Ovary (tissue), 9 donors: ENCODE results near the gene SESTD1. TPM values are rescaled to one million over a fixed set of nuclear protein-coding genes. Genes with fewer than 3 reads are reported as not detected.

Source experiments
- DNase-seq, 5 donors: peaks; one replicate each; pipeline ENCODE4 v3.0.0-alpha.2; 2019 to 2020
- H3K27ac ChIP-seq, 2 donors: fragments of 200-600 bp; one replicate each; pipeline versions ENCODE4 v1.5.1 to v1.8.0; 2019 to 2022
- H3K27me3 ChIP-seq: fragments of 200-600 bp; one replicate; pipeline ENCODE4 v1.8.0; 2022
- H3K36me3 ChIP-seq: fragments of 200-600 bp; sonication (generic); one replicate; pipeline ENCODE4 v1.5.1; 2019
- H3K4me1 ChIP-seq: one replicate; pipeline ENCODE4 v1.8.1; 2013; ENCODE audit warnings: mild to moderate bottlenecking, moderate library complexity; ENCODE audit not compliant: insufficient read depth
- H3K4me3 ChIP-seq: fragments of 200-600 bp; sonication (generic); one replicate; pipeline ENCODE4 v1.5.1; 2017
- H3K9me3 ChIP-seq, 2 donors: fragments of 200-600 bp in 1 of 2; sonication (generic) in 1 of 2; one replicate each; pipeline versions ENCODE4 v1.5.1 to v1.8.1; 2013 to 2019; ENCODE audit warnings: mild to moderate bottlenecking in 1 of 2, moderate library complexity in 1 of 2
- CTCF ChIP-seq, 3 donors: fragments of 450-650 bp in 2 of 3; fragments of 200-600 bp in 1 of 3; IDR thresholded peaks; one replicate each; pipeline versions ENCODE4 v1.5.1 to v1.8.0; 2016 to 2022; ENCODE audit warnings: antibody characterized with exemption in 3 of 3, mild to moderate bottlenecking in 1 of 3
- EP300 ChIP-seq: sonication (generic); formaldehyde crosslinking; IDR thresholded peaks from one replicate; pipeline ENCODE4 v1.6.1; 2017; ENCODE audit warnings: antibody characterized with exemption
- POLR2A ChIP-seq: fragments of 450-650 bp; IDR thresholded peaks from one replicate; pipeline ENCODE4 v1.6.1; 2017; ENCODE audit warnings: antibody characterized with exemption, mild to moderate bottlenecking, moderate library complexity
- WGBS, 3 donors: extraction: QIAGEN DNeasy Blood & Tissue Kit in 1 of 3; methylation state at CpG; one replicate each; pipeline versions ENCODE4 v1.1.5 to v1.1.7; 2013 to 2017; 5-methylcytosine and 5-hydroxymethylcytosine counted together
- intact Hi-C, 4 donors: fragments of 100-400 bp; cut with DNase I; formaldehyde crosslinking; loops; one replicate each; pipeline versions ENCODE4 v1.11.0 to v1.15.1; 2022 to 2023
- polyA plus RNA-seq, 2 donors: library from polyadenylated mRNA; stranded (reverse); fragments of 200-250 nt in 1 of 2; fragments of 350-450 nt in 1 of 2; fragmentation: Illumina TruSeq in 1 of 2; extraction: RNeasy Lipid Tissue Mini Kit (QIAGEN cat#74804) in 1 of 2; gene quantifications; one replicate each; pipeline ENCODE4 v1.2.3, GENCODE V29; 2013 to 2014
- total RNA-seq, 7 donors: library from RNA; depleted of rRNA in 2 of 7; stranded (reverse); fragments of >200 nt in 2 of 7; fragmentation: NEBNext Ultra II Directional in 3 of 7; extraction: Animal tissue kit (Norgen Biotek cat#: 25700) in 3 of 7; gene quantifications; one replicate each; pipeline versions ENCODE4 v1.1.0 to v1.2.4, GENCODE V29; 2016 to 2023
- donor health status: DM: no; HTN: no; CAD: no; lungs with moderate emphysema.
- donor health status: DM: no; HTN: no; CAD: no.
- donor health status: Bipolar disorder and iron deficiency.
- donor health status: DM: yes; HTN: yes; CAD: no.
- donor health status: DM: no; HTN: no; CAD: no.
- donor health status: DM: yes; HTN: yes; CAD: no.

The SESTD1 gene
- total and polyA plus RNA-seq, 9 donors, result 6.9 to 54.2 (median 39.3) TPM

- no peaks in the 10 kb centered on the region for H3K4me1 ChIP-seq
- 60 to 66% (median 66%) methylated on average over 5 of the region's 5 CpGs for WGBS, 3 donors
- intact Hi-C loops, result no loop called here
- no peaks in the 10 kb centered on the region for H3K9me3 ChIP-seq
- DNase-seq, result no peak
- no peaks in the 10 kb centered on the region for H3K36me3 ChIP-seq
- TF ChIP-seq POLR2A (no peak), EP300 (no peak), CTCF (IDR thresholded peaks at IDR 0.05) (no peak)
- no peaks in the 10 kb centered on the region for H3K27me3 ChIP-seq
- no peak overlapping the region for H3K27ac ChIP-seq
- no peak overlapping the region for H3K4me3 ChIP-seq
Measured at GRCh38 chr2:179272406-179273192, 8.0 kb upstream of the SESTD1 start.

- Histone ChIP-seq H3K4me3 (no peak overlapping the region), H3K36me3 (no peaks in the 10 kb centered on the region), H3K27me3 (no peaks in the 10 kb centered on the region), H3K27ac (no peak overlapping the region), H3K4me1 (no peaks in the 10 kb centered on the region), H3K9me3 (no peaks in the 10 kb centered on the region)
- 82 to 92% (median 82%) methylated on average over 2 of the region's 2 CpGs for WGBS, 3 donors
- TF ChIP-seq CTCF (IDR thresholded peaks at IDR 0.05) (no peak), EP300 (no peak), POLR2A (no peak)
- intact Hi-C loops, result no loop called here
- no peak for DNase-seq
Measured at GRCh38 chr2:179270689-179271088, 6.1 kb upstream of the SESTD1 start.

- Histone ChIP-seq H3K9me3 (no peaks in the 10 kb centered on the region), H3K36me3 (no peaks in the 10 kb centered on the region), H3K27me3 (no peaks in the 10 kb centered on the region), H3K27ac (no peak overlapping the region), H3K4me3 (no peak overlapping the region), H3K4me1 (no peaks in the 10 kb centered on the region)
- TF ChIP-seq EP300 (no peak), CTCF (IDR thresholded peaks at IDR 0.05) (no peak), POLR2A (no peak)
- 71 to 80% (median 73%) methylated on average over 1 of the region's 1 CpG for WGBS, 3 donors
- intact Hi-C loops, result no loop called here
- DNase-seq, result no peak
Measured at GRCh38 chr2:179268277-179268925, 3.8 kb upstream of the SESTD1 start.

- H3K27me3 ChIP-seq, result no peaks in the 10 kb centered on the region
- no peaks in the 10 kb centered on the region for H3K36me3 ChIP-seq
- intact Hi-C loops, result no loop called here
- TF ChIP-seq EP300 (no peak), POLR2A (no peak), CTCF (IDR thresholded peaks at IDR 0.05) (no peak)
- no peaks in the 10 kb centered on the region for H3K4me1 ChIP-seq
- H3K27ac ChIP-seq, result no peak overlapping the region
- no peak overlapping the region for H3K4me3 ChIP-seq
- H3K9me3 ChIP-seq, result no peaks in the 10 kb centered on the region
- DNase-seq, result no peak
- WGBS, 3 donors, result 58 to 79% (median 59%) methylated on average over 4 of the region's 4 CpGs
Measured at GRCh38 chr2:179266271-179266670, 1.6 kb upstream of the SESTD1 start.
